Trophoblast cell (in vitro differentiated cells and primary cell): ENCODE data around the gene NHERF2.

Experiments used
- DNase-seq, 2 donors: peaks; one replicate each; pipeline ENCODE4 v3.0.0-alpha.2; 2016
- H2AFZ ChIP-seq: 2 replicates; pipeline ENCODE4 v1.6.1; 2013; ENCODE audit warnings: low read length, moderate library complexity, mild to moderate bottlenecking; ENCODE audit not compliant: insufficient read depth, poor library complexity
- H2AK5ac ChIP-seq: 2 replicates; pipeline ENCODE4 v1.6.1; 2013; ENCODE audit warnings: mild to moderate bottlenecking, low read length
- H2BK120ac ChIP-seq: 2 replicates; pipeline ENCODE4 v1.6.1; 2013; ENCODE audit warnings: low read length, mild to moderate bottlenecking, moderate library complexity; ENCODE audit not compliant: insufficient read depth, poor library complexity
- H2BK12ac ChIP-seq: 2 replicates; pipeline ENCODE4 v1.6.1; 2013; ENCODE audit warnings: mild to moderate bottlenecking, low read length, moderate library complexity
- H2BK5ac ChIP-seq: 2 replicates; pipeline ENCODE4 v1.6.1; 2013; ENCODE audit warnings: low read length, low read depth, moderate library complexity, mild to moderate bottlenecking; ENCODE audit not compliant: poor library complexity
- H3K14ac ChIP-seq: 2 replicates; pipeline ENCODE4 v1.6.1; 2013; ENCODE audit warnings: mild to moderate bottlenecking, low read length
- H3K18ac ChIP-seq: 2 replicates; pipeline ENCODE4 v1.6.1; 2013; ENCODE audit warnings: mild to moderate bottlenecking, low read length
- H3K23ac ChIP-seq: 2 replicates; pipeline ENCODE4 v1.6.1; 2013; ENCODE audit warnings: low read length
- H3K27ac ChIP-seq: 2 replicates; pipeline ENCODE4 v1.5.1; 2013; ENCODE audit warnings: low read depth, mild to moderate bottlenecking, inconsistent platforms, low read length, moderate library complexity
- H3K27me3 ChIP-seq: 2 replicates; pipeline ENCODE4 v1.6.1; 2013; ENCODE audit warnings: inconsistent platforms, mild to moderate bottlenecking, low read length, moderate library complexity; ENCODE audit not compliant: insufficient read depth
- H3K36me3 ChIP-seq, 2 experiments: 1 replicate in 1 of 2; 2 replicates in 1 of 2; pipeline ENCODE4 v1.6.1; 2013; ENCODE audit warnings: low read length in 2 of 2, mild to moderate bottlenecking in 2 of 2, moderate library complexity in 1 of 2; ENCODE audit not compliant: insufficient read depth in 2 of 2, control insufficient read depth in 1 of 2
- H3K4ac ChIP-seq: 2 replicates; pipeline ENCODE4 v1.6.1; 2013; ENCODE audit warnings: low read depth, mild to moderate bottlenecking, low read length, moderate library complexity
- H3K4me1 ChIP-seq, 2 experiments: 1 replicate in 1 of 2; 2 replicates in 1 of 2; pipeline ENCODE4 v1.6.1; 2013; ENCODE audit warnings: low read length in 2 of 2, mild to moderate bottlenecking in 2 of 2, moderate library complexity in 1 of 2; ENCODE audit not compliant: insufficient read depth in 2 of 2, control insufficient read depth in 1 of 2
- H3K4me2 ChIP-seq: 2 replicates; pipeline ENCODE4 v1.6.1; 2013; ENCODE audit warnings: inconsistent platforms, mild to moderate bottlenecking, low read length, moderate library complexity
- H3K4me3 ChIP-seq: 2 replicates; pipeline ENCODE4 v1.5.1; 2013; ENCODE audit warnings: mild to moderate bottlenecking, low read depth, low read length, inconsistent platforms
- H3K79me1 ChIP-seq: one replicate; pipeline ENCODE4 v1.6.1; 2013; ENCODE audit warnings: low read length
- H3K79me2 ChIP-seq: 2 replicates; pipeline ENCODE4 v1.6.1; 2013; ENCODE audit warnings: low read length, mild to moderate bottlenecking; ENCODE audit not compliant: control insufficient read depth, insufficient read depth, poor library complexity
- H3K9ac ChIP-seq: 2 replicates; pipeline ENCODE4 v1.6.1; 2013; ENCODE audit warnings: mild to moderate bottlenecking, low read length
- H3K9me3 ChIP-seq: 2 replicates; pipeline ENCODE4 v1.6.1; 2013; ENCODE audit warnings: low read depth, mild to moderate bottlenecking, control low read depth, inconsistent platforms, low read length; ENCODE audit not compliant: insufficient read depth
- H4K12ac ChIP-seq: 2 replicates; pipeline ENCODE4 v1.6.1; 2013; ENCODE audit warnings: low read depth, mild to moderate bottlenecking, low read length, moderate library complexity
- H4K8ac ChIP-seq: 2 replicates; pipeline ENCODE4 v1.6.1; 2013; ENCODE audit warnings: low read depth, mild to moderate bottlenecking, low read length, moderate library complexity
- H4K91ac ChIP-seq: one replicate; pipeline ENCODE4 v1.6.1; 2013; ENCODE audit warnings: low read depth, mild to moderate bottlenecking, low read length, moderate library complexity
- WGBS: extraction: QIAGEN DNeasy Blood & Tissue Kit; methylation state at CpG from one replicate; pipeline ENCODE4 v1.1.7; 2013; ENCODE audit warnings: missing lambda C conversion rate; ENCODE audit not compliant: insufficient read length, insufficient coverage; ENCODE audit errors: extremely low coverage; 5-methylcytosine and 5-hydroxymethylcytosine counted together

The NHERF2 gene

GRCh38 chr16:2062801-2063200 is 36.1 kb downstream of the NHERF2 start:
- no peak overlapping the region for H4K91ac ChIP-seq
- H3K27me3 ChIP-seq, result no peaks in the 10 kb centered on the region
- H3K4me1 ChIP-seq, result no peaks in the 10 kb centered on the region
- H3K23ac ChIP-seq, result no peak overlapping the region
- no peak overlapping the region for H3K9ac ChIP-seq
- no peak overlapping the region for H3K14ac ChIP-seq
- H2AK5ac ChIP-seq, result no peak overlapping the region
- no peak overlapping the region for H3K4ac ChIP-seq
- no peak overlapping the region for H4K12ac ChIP-seq
- no peak overlapping the region for H2BK12ac ChIP-seq
- no peak overlapping the region for H2AFZ ChIP-seq
- no peaks in the 10 kb centered on the region for H3K79me1 ChIP-seq
- peaks cover 71 to 73% of the 10 kb centered on the region in 2 experiments for H3K36me3 ChIP-seq
- H3K27ac ChIP-seq, result no peak overlapping the region
- H3K4me2 ChIP-seq, result no peak overlapping the region
- no peak overlapping the region for H3K18ac ChIP-seq
- no peaks in the 10 kb centered on the region for H3K79me2 ChIP-seq
- H2BK120ac ChIP-seq, result no peak overlapping the region
- no peak overlapping the region for H2BK5ac ChIP-seq
- WGBS, result no CpG with 5 or more reads among the region's 28 CpGs
- H3K4me3 ChIP-seq, result no peak overlapping the region
- no peak overlapping the region for H4K8ac ChIP-seq
- H3K9me3 ChIP-seq, result peaks cover 5% of the 10 kb centered on the region
- DNase-seq, result no peak

GRCh38 chr16:2063861-2064260 is 37.2 kb downstream of the NHERF2 start:
- H3K4me2 ChIP-seq, result no peak overlapping the region
- peaks cover 66 to 68% of the 10 kb centered on the region in 2 experiments for H3K36me3 ChIP-seq
- H2BK12ac ChIP-seq, result no peak overlapping the region
- no peak overlapping the region for H3K18ac ChIP-seq
- no peaks in the 10 kb centered on the region for H3K4me1 ChIP-seq
- no peak overlapping the region for H3K23ac ChIP-seq
- no peak overlapping the region for H3K4ac ChIP-seq
- H3K27me3 ChIP-seq, result no peaks in the 10 kb centered on the region
- no peak overlapping the region for H2AFZ ChIP-seq
- H4K8ac ChIP-seq, result no peak overlapping the region
- no peak overlapping the region for H4K12ac ChIP-seq
- no peak overlapping the region for H2AK5ac ChIP-seq
- no peak overlapping the region for H3K9ac ChIP-seq
- H2BK5ac ChIP-seq, result no peak overlapping the region
- no CpG with 5 or more reads among the region's 25 CpGs for WGBS
- no peak for DNase-seq
- no peaks in the 10 kb centered on the region for H3K79me1 ChIP-seq
- H2BK120ac ChIP-seq, result no peak overlapping the region
- no peak overlapping the region for H3K27ac ChIP-seq
- no peak overlapping the region for H4K91ac ChIP-seq
- H3K79me2 ChIP-seq, result no peaks in the 10 kb centered on the region
- no peak overlapping the region for H3K14ac ChIP-seq
- H3K4me3 ChIP-seq, result no peak overlapping the region
- peaks cover 3% of the 10 kb centered on the region for H3K9me3 ChIP-seq

- Histone ChIP-seq H4K12ac (no peak overlapping the region), H2BK5ac (no peak overlapping the region)
Observed at GRCh38 chr16:2064368-2064945, 37.8 kb downstream of the NHERF2 start.

DNA sequence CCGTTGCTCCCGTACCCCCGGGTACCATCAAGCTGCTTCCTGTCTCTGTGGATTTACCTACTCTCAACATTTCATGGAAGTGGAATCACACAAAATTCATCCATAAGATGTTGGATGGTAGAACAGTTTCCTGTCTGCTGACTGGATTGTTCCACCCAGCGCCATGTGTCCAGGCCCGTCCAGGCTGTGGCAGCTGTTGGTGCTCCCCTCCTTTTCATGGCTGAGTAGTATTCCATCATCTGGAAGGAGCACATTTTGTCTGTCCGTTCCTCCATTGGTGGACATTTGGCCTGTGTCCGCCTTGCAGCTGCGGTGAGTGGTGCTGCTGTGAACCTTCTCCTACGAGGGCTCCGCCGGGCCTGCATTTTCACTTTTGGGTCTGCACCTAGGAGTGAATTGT is 39.4 kb downstream of the NHERF2 start:
- Histone ChIP-seq H3K79me2 (no peaks in the 10 kb centered on the region), H3K9ac (no peak overlapping the region), H3K9me3 (peaks cover 3% of the 10 kb centered on the region), H3K4me1 (no peaks in the 10 kb centered on the region), H2AK5ac (no peak overlapping the region), H4K91ac (no peak overlapping the region), H4K8ac (no peak overlapping the region), H3K4me3 (no peak overlapping the region), H3K27ac (no peak overlapping the region), H3K27me3 (no peaks in the 10 kb centered on the region), H3K14ac (no peak overlapping the region), H3K36me3 (peaks cover 66 to 68% of the 10 kb centered on the region in 2 experiments), H2BK120ac (no peak overlapping the region), H3K18ac (no peak overlapping the region), H2BK5ac (no peak overlapping the region), H3K4me2 (no peak overlapping the region), H2AFZ (no peak overlapping the region), H3K79me1 (no peaks in the 10 kb centered on the region), H3K23ac (no peak overlapping the region), H3K4ac (no peak overlapping the region), H2BK12ac (no peak overlapping the region), H4K12ac (no peak overlapping the region)
- no CpG with 5 or more reads among the region's 11 CpGs for WGBS
- DNase-seq, result no peak

More at GRCh38 chr16:2064368-2064945, 37.8 kb downstream of the NHERF2 start:
- Histone ChIP-seq H2BK120ac (no peak overlapping the region), H3K36me3 (peaks cover 67 to 70% of the 10 kb centered on the region in 2 experiments), H2AK5ac (no peak overlapping the region), H3K4ac (no peak overlapping the region), H3K9me3 (peaks cover 3% of the 10 kb centered on the region), H2BK12ac (no peak overlapping the region), H4K91ac (no peak overlapping the region), H3K9ac (no peak overlapping the region), H4K8ac (no peak overlapping the region), H3K27ac (no peak overlapping the region), H3K4me3 (no peak overlapping the region), H3K4me2 (no peak overlapping the region), H3K27me3 (no peaks in the 10 kb centered on the region), H3K79me2 (no peaks in the 10 kb centered on the region), H3K14ac (no peak overlapping the region), H2AFZ (no peak overlapping the region), H3K79me1 (no peaks in the 10 kb centered on the region), H3K23ac (no peak overlapping the region), H3K4me1 (no peaks in the 10 kb centered on the region), H3K18ac (no peak overlapping the region)
- WGBS, result no CpG with 5 or more reads among the region's 16 CpGs
- no peak for DNase-seq
